Ovary (tissue), 3 donors: Measurements from ENCODE around the gene PPA2.

Experiments
- POLR2A ChIP-seq: fragments of 450-650 bp; IDR thresholded peaks from one replicate; pipeline ENCODE4 v1.6.1; 2017; ENCODE audit warnings: antibody characterized with exemption, mild to moderate bottlenecking, moderate library complexity
- TF ChIP-seq, protein P1 (sequence below), 3 donors: fragments of 450-650 bp in 2 of 3; fragments of 200-600 bp in 1 of 3; IDR thresholded peaks; one replicate each; pipeline versions ENCODE4 v1.5.1 to v1.8.0; 2016 to 2022; ENCODE audit warnings: antibody characterized with exemption in 3 of 3, mild to moderate bottlenecking in 1 of 3
- donor health status: DM: no; HTN: no; CAD: no.

DNA sequence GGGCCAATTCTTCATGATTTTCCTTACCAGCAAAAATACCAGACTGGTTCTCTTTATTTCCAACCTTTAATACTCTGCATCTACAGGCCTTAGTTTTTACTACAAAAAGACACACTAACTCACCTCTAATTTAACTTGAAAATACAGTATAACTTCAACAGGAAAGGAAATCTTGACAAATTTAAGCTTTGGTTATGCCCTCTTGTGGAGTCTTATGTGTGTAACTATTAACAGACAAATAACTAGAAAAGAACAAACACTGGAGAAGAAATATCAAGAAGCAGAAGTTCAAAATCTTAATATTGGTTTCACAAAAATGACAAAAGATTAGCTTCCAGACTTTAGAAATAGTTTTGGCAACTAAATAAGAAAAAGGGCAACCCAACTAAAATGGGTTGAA, 33.0 kb downstream of the PPA2 start:
- no peak for TF ChIP-seq POLR2A
- TF ChIP-seq, protein P1, sequence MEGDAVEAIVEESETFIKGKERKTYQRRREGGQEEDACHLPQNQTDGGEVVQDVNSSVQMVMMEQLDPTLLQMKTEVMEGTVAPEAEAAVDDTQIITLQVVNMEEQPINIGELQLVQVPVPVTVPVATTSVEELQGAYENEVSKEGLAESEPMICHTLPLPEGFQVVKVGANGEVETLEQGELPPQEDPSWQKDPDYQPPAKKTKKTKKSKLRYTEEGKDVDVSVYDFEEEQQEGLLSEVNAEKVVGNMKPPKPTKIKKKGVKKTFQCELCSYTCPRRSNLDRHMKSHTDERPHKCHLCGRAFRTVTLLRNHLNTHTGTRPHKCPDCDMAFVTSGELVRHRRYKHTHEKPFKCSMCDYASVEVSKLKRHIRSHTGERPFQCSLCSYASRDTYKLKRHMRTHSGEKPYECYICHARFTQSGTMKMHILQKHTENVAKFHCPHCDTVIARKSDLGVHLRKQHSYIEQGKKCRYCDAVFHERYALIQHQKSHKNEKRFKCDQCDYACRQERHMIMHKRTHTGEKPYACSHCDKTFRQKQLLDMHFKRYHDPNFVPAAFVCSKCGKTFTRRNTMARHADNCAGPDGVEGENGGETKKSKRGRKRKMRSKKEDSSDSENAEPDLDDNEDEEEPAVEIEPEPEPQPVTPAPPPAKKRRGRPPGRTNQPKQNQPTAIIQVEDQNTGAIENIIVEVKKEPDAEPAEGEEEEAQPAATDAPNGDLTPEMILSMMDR (IDR thresholded peaks at IDR 0.05): no peak
